Measurements from ENCODE around the gene FCGR3B.
"Not testable (repeated sequence)": the region's sequence is repeated elsewhere in the genome, so short reads cannot be mapped to it uniquely, and the experiment has no call there.

Gene FCGR3B

GRCh38 chr1:161623401-161624051, 7.5 kb downstream of the FCGR3B start:
- H3K23ac ChIP-seq (ENCODE audit: low read length); H3K9ac ChIP-seq (ENCODE audit: low read length); H3K56ac ChIP-seq (ENCODE audit: low read length); H3K27ac ChIP-seq (ENCODE audit: low read depth, low read length); H2AK5ac ChIP-seq (ENCODE audit: low read length); H3K18ac ChIP-seq (ENCODE audit: low read length); H3K79me2 ChIP-seq (ENCODE audit: control insufficient read depth, insufficient read depth, low read length); H3K79me1 ChIP-seq (ENCODE audit: low read length); H3K27me3 ChIP-seq (ENCODE audit: insufficient read depth, low read length, poor library complexity); H2BK120ac ChIP-seq (ENCODE audit: low read depth, low read length); H4K8ac ChIP-seq (ENCODE audit: low read depth, low read length); DNase-seq; H3K36me3 ChIP-seq (ENCODE audit: control insufficient read depth, insufficient read depth, low read length); H3K4me1 ChIP-seq (ENCODE audit: control insufficient read depth, low read depth, low read length); H2BK15ac ChIP-seq (replicated peaks; ENCODE audit: low read depth); H3K4me2 ChIP-seq (ENCODE audit: low read length); H3K4me3 ChIP-seq (ENCODE audit: low read length); H2BK5ac ChIP-seq (ENCODE audit: low read length); H4K5ac ChIP-seq (ENCODE audit: low read length); H3K4ac ChIP-seq (ENCODE audit: low read depth, low read length): not testable (repeated sequence)
- no CpG with 5 or more reads among the region's 6 CpGs for WGBS (ENCODE audit: extremely low coverage, insufficient coverage, low lambda C conversion rate)

- not testable (repeated sequence) for H3K4me1 ChIP-seq (ENCODE audit: control insufficient read depth, low read depth, low read length); H4K5ac ChIP-seq (ENCODE audit: low read length); H3K18ac ChIP-seq (ENCODE audit: low read length); H3K4me2 ChIP-seq (ENCODE audit: low read length); H3K4ac ChIP-seq (ENCODE audit: low read depth, low read length); H3K79me1 ChIP-seq (ENCODE audit: low read length); H2BK5ac ChIP-seq (ENCODE audit: low read length); H3K23ac ChIP-seq (ENCODE audit: low read length); H2BK120ac ChIP-seq (ENCODE audit: low read depth, low read length); H3K9ac ChIP-seq (ENCODE audit: low read length); H3K79me2 ChIP-seq (ENCODE audit: control insufficient read depth, insufficient read depth, low read length); H2AK5ac ChIP-seq (ENCODE audit: low read length); H3K27me3 ChIP-seq (ENCODE audit: insufficient read depth, low read length, poor library complexity); H3K56ac ChIP-seq (ENCODE audit: low read length); H3K27ac ChIP-seq (ENCODE audit: low read depth, low read length); H3K36me3 ChIP-seq (ENCODE audit: control insufficient read depth, insufficient read depth, low read length); H4K8ac ChIP-seq (ENCODE audit: low read depth, low read length); H3K4me3 ChIP-seq (ENCODE audit: low read length); H2BK15ac ChIP-seq (replicated peaks; ENCODE audit: low read depth)
- no CpG with 5 or more reads among the region's 8 CpGs for WGBS (ENCODE audit: extremely low coverage, insufficient coverage, low lambda C conversion rate)
- DNase-seq = peak; percentile 23
Measured at GRCh38 chr1:161622054-161622453, 8.9 kb downstream of the FCGR3B start.

- not testable (repeated sequence) for H3K79me1 ChIP-seq (ENCODE audit: low read length); H2BK5ac ChIP-seq (ENCODE audit: low read length); H3K27ac ChIP-seq (ENCODE audit: low read depth, low read length); H2AK5ac ChIP-seq (ENCODE audit: low read length); H2BK120ac ChIP-seq (ENCODE audit: low read depth, low read length); H3K36me3 ChIP-seq (ENCODE audit: control insufficient read depth, insufficient read depth, low read length); H3K23ac ChIP-seq (ENCODE audit: low read length); H3K4ac ChIP-seq (ENCODE audit: low read depth, low read length); H4K5ac ChIP-seq (ENCODE audit: low read length); H3K27me3 ChIP-seq (ENCODE audit: insufficient read depth, low read length, poor library complexity); H2BK15ac ChIP-seq (replicated peaks; ENCODE audit: low read depth); H3K18ac ChIP-seq (ENCODE audit: low read length); H3K79me2 ChIP-seq (ENCODE audit: control insufficient read depth, insufficient read depth, low read length); H4K8ac ChIP-seq (ENCODE audit: low read depth, low read length); H3K4me1 ChIP-seq (ENCODE audit: control insufficient read depth, low read depth, low read length)
- Histone ChIP-seq H3K4me2 (ENCODE audit: low read length) (peak overlapping the region; percentile 59), H3K9ac (ENCODE audit: low read length) (peak overlapping the region; percentile 59), H3K56ac (ENCODE audit: low read length) (peak overlapping the region; percentile 71), H3K4me3 (ENCODE audit: low read length) (peak overlapping the region; percentile 82)
- no CpG with 5 or more reads among the region's 41 CpGs for WGBS (ENCODE audit: extremely low coverage, insufficient coverage, low lambda C conversion rate)
- DNase-seq = peak; percentile 95
Measured at GRCh38 chr1:161621181-161622000, 9.6 kb downstream of the FCGR3B start.

GRCh38 chr1:161620399-161620798, 10.6 kb downstream of the FCGR3B start:
- no CpG with 5 or more reads among the region's 7 CpGs for WGBS (ENCODE audit: extremely low coverage, insufficient coverage, low lambda C conversion rate)
- H3K4me1 ChIP-seq (ENCODE audit: control insufficient read depth, low read depth, low read length) = not testable (repeated sequence)

GRCh38 chr1:161618517-161618916, 12.5 kb downstream of the FCGR3B start:
- H3K4me1 ChIP-seq (ENCODE audit: control insufficient read depth, low read depth, low read length); H3K23ac ChIP-seq (ENCODE audit: low read length); H2BK5ac ChIP-seq (ENCODE audit: low read length); H3K79me2 ChIP-seq (ENCODE audit: control insufficient read depth, insufficient read depth, low read length); H3K36me3 ChIP-seq (ENCODE audit: control insufficient read depth, insufficient read depth, low read length); H3K27me3 ChIP-seq (ENCODE audit: insufficient read depth, low read length, poor library complexity); H3K4me2 ChIP-seq (ENCODE audit: low read length); H3K56ac ChIP-seq (ENCODE audit: low read length); H3K18ac ChIP-seq (ENCODE audit: low read length); H3K4me3 ChIP-seq (ENCODE audit: low read length); H4K5ac ChIP-seq (ENCODE audit: low read length); H3K27ac ChIP-seq (ENCODE audit: low read depth, low read length); H4K8ac ChIP-seq (ENCODE audit: low read depth, low read length); H2AK5ac ChIP-seq (ENCODE audit: low read length); H2BK15ac ChIP-seq (replicated peaks; ENCODE audit: low read depth); H2BK120ac ChIP-seq (ENCODE audit: low read depth, low read length); H3K79me1 ChIP-seq (ENCODE audit: low read length); H3K9ac ChIP-seq (ENCODE audit: low read length); H3K4ac ChIP-seq (ENCODE audit: low read depth, low read length); DNase-seq: not testable (repeated sequence)
- WGBS (ENCODE audit: extremely low coverage, insufficient coverage, low lambda C conversion rate) = no CpG with 5 or more reads among the region's 4 CpGs

More at GRCh38 chr1:161620399-161620798, 10.6 kb downstream of the FCGR3B start:
- not testable (repeated sequence) for H3K23ac ChIP-seq (ENCODE audit: low read length); DNase-seq; H3K79me1 ChIP-seq (ENCODE audit: low read length); H3K56ac ChIP-seq (ENCODE audit: low read length); H4K5ac ChIP-seq (ENCODE audit: low read length); H3K79me2 ChIP-seq (ENCODE audit: control insufficient read depth, insufficient read depth, low read length); H2BK5ac ChIP-seq (ENCODE audit: low read length); H3K36me3 ChIP-seq (ENCODE audit: control insufficient read depth, insufficient read depth, low read length); H3K4me3 ChIP-seq (ENCODE audit: low read length); H4K8ac ChIP-seq (ENCODE audit: low read depth, low read length); H3K4ac ChIP-seq (ENCODE audit: low read depth, low read length); H3K27me3 ChIP-seq (ENCODE audit: insufficient read depth, low read length, poor library complexity); H2AK5ac ChIP-seq (ENCODE audit: low read length); H3K18ac ChIP-seq (ENCODE audit: low read length); H3K9ac ChIP-seq (ENCODE audit: low read length); H3K27ac ChIP-seq (ENCODE audit: low read depth, low read length); H3K4me2 ChIP-seq (ENCODE audit: low read length); H2BK15ac ChIP-seq (replicated peaks; ENCODE audit: low read depth); H2BK120ac ChIP-seq (ENCODE audit: low read depth, low read length)

Measured in mesendoderm (in vitro differentiated cells).